Activated T-cell treated with anti-CD3 and anti-CD28 coated beads, Interleukin-2, amount 50 U/mL, for 24 hours (primary cell): ENCODE results near the gene ANXA3.
"Not testable (repeated sequence)": the region's sequence is repeated elsewhere in the genome, so short reads cannot be mapped to it uniquely, and the experiment has no call there.

Source experiments
- DNase-seq: peaks from one replicate; pipeline ENCODE4 v3.0.0-alpha.2; 2020
- H3K27ac Mint-ChIP-seq: 2 replicates; pipeline ENCODE4 v1.8.0; 2020; ENCODE audit warnings: mild to moderate bottlenecking, mixed read lengths
- H3K27me3 Mint-ChIP-seq: 2 replicates; pipeline ENCODE4 v1.8.0; 2020; ENCODE audit warnings: mixed read lengths
- H3K36me3 Mint-ChIP-seq: 2 replicates; pipeline ENCODE4 v1.8.0; 2020; ENCODE audit warnings: low read depth, mixed read lengths
- H3K4me1 Mint-ChIP-seq: 2 replicates; pipeline ENCODE4 v1.8.0; 2020; ENCODE audit warnings: low read depth, mixed read lengths
- H3K4me3 Mint-ChIP-seq: 2 replicates; pipeline ENCODE4 v1.8.0; 2020; ENCODE audit warnings: mild to moderate bottlenecking, moderate library complexity, mixed read lengths
- H3K9me3 Mint-ChIP-seq: 2 replicates; pipeline ENCODE4 v1.8.0; 2020; ENCODE audit warnings: mixed read lengths

Gene ANXA3

DNA sequence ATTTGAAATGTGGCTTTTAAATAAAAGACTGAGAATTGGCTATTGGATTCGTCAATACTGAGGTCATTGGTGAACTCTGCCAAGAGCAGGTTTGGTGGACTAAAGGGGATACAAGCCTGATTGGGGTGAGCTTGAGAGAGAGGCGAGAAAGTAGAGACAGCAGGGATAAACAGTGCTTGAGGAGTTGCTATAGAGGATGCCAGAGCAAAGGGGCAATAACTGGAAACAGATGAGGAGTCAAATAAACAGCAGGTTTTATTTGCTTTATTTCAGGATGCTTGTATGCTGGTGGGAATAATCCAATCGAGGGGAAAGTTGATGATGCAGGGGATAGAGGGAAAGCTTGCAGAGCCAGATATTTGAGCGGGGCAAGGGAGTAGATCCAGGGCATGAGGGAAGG, 24.0 kb upstream of the ANXA3 start:
- Mint-ChIP-seq H3K9me3 (no peaks in the 10 kb centered on the region), H3K27me3 (peaks cover 4% of the 10 kb centered on the region), H3K36me3 (no peaks in the 10 kb centered on the region), H3K4me3 (no peak overlapping the region), H3K4me1 (no peaks in the 10 kb centered on the region), H3K27ac (no peak overlapping the region)
- no peak for DNase-seq

DNA sequence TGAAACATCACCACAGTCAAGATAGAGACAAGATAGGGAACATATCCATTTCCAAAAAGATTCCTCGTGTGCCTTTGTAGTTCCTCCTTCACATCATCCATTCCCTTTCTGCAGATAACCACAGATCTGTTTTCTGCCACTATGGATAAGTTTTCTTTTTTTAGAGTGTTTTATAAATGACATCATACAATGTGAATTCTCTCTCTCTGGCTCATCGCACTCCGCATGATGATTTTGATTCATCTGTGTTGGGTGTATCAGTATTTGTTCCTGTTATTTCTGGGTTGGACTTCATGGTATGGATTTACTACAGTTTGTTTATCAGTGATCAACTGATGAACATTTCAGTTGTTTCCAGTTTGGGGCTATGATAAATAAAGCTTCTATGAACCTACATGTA, 23.2 kb upstream of the ANXA3 start:
- H3K4me1 Mint-ChIP-seq, result no peaks in the 10 kb centered on the region
- no peaks in the 10 kb centered on the region for H3K9me3 Mint-ChIP-seq
- H3K36me3 Mint-ChIP-seq, result no peaks in the 10 kb centered on the region
- no peak overlapping the region for H3K27ac Mint-ChIP-seq
- H3K4me3 Mint-ChIP-seq, result no peak overlapping the region
- H3K27me3 Mint-ChIP-seq, result peaks cover 4% of the 10 kb centered on the region
- no peak for DNase-seq

- no peaks in the 10 kb centered on the region for H3K9me3 Mint-ChIP-seq
- no peaks in the 10 kb centered on the region for H3K4me1 Mint-ChIP-seq
- DNase-seq, result no peak
- H3K36me3 Mint-ChIP-seq, result no peaks in the 10 kb centered on the region
- H3K27ac Mint-ChIP-seq, result no peak overlapping the region
- H3K27me3 Mint-ChIP-seq, result no peaks in the 10 kb centered on the region
- no peak overlapping the region for H3K4me3 Mint-ChIP-seq
These were observed 21.9 kb upstream of the ANXA3 start for GRCh38 chr4:78529569-78530209.

DNA sequence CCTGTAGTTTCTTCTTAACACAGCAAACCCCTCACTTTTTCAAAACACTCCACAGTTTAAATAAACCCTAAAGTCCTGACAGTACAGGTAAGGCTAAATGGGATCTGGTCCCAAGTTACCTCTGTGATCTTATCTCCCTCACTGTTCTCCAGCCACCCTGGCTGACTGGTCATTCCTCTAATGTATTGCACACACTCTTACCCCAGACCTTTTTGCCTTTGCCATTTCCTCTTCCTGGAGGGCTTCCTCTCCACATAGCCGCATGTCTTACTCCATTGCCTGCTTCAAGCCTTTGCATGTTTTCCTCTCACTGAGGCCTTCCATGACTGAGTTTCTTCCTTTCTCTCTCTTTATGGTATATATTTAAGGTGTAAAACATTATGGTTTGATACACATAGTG, 19.5 kb upstream of the ANXA3 start:
- DNase-seq, result no peak
- H3K27ac Mint-ChIP-seq, result no peak overlapping the region
- H3K27me3 Mint-ChIP-seq, result peaks cover 4% of the 10 kb centered on the region
- no peak overlapping the region for H3K4me3 Mint-ChIP-seq
- no peaks in the 10 kb centered on the region for H3K4me1 Mint-ChIP-seq
- H3K9me3 Mint-ChIP-seq, result no peaks in the 10 kb centered on the region
- H3K36me3 Mint-ChIP-seq, result no peaks in the 10 kb centered on the region

- Mint-ChIP-seq H3K9me3 (no peaks in the 10 kb centered on the region), H3K27ac (no peak overlapping the region), H3K27me3 (peaks cover 10% of the 10 kb centered on the region), H3K4me1 (no peaks in the 10 kb centered on the region), H3K36me3 (no peaks in the 10 kb centered on the region), H3K4me3 (no peak overlapping the region)
- DNase-seq, result no peak
These were observed 17.7 kb upstream of the ANXA3 start for GRCh38 chr4:78533854-78534253.

GRCh38 chr4:78534286-78534955, 17.1 kb upstream of the ANXA3 start:
- H3K4me3 Mint-ChIP-seq, result no peak overlapping the region
- peaks cover 13% of the 10 kb centered on the region for H3K27me3 Mint-ChIP-seq
- no peaks in the 10 kb centered on the region for H3K9me3 Mint-ChIP-seq

DNA sequence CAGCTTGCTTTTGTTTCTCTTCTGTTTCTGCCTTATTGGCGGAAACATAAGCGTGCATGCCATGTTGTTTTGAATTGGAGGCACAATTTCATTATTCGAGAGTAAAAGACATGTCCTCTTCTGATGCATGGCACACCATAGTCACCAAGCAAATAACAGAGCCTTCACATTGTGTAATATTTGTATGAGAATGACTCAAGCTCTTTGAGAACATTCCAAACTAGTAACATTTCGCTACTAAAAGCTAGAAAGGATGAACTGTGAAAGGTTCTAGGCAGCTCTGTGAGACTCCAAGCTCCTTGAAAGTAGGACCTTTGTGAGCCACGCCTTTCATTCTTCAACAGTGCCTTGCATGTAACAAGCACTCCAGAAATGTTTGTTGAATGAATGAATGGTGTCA, 9.2 kb upstream of the ANXA3 start:
- H3K9me3 Mint-ChIP-seq, result no peaks in the 10 kb centered on the region
- H3K4me3 Mint-ChIP-seq, result no peak overlapping the region
- no peak overlapping the region for H3K27ac Mint-ChIP-seq
- DNase-seq, result no peak
- peaks cover 20% of the 10 kb centered on the region for H3K27me3 Mint-ChIP-seq
- H3K4me1 Mint-ChIP-seq, result peaks cover 9% of the 10 kb centered on the region
- H3K36me3 Mint-ChIP-seq, result no peaks in the 10 kb centered on the region

More at GRCh38 chr4:78534286-78534955, 17.1 kb upstream of the ANXA3 start:
- Mint-ChIP-seq H3K4me1 (no peaks in the 10 kb centered on the region), H3K36me3 (no peaks in the 10 kb centered on the region), H3K27ac (no peak overlapping the region)
- DNase-seq, result no peak

GRCh38 chr4:78543424-78544125, 8.0 kb upstream of the ANXA3 start:
- Mint-ChIP-seq H3K4me1 (peaks cover 9% of the 10 kb centered on the region), H3K9me3 (no peaks in the 10 kb centered on the region), H3K27ac (peak overlapping the region; percentile 20), H3K27me3 (peaks cover 16% of the 10 kb centered on the region), H3K36me3 (no peaks in the 10 kb centered on the region), H3K4me3 (no peak overlapping the region)
- DNase-seq, result no peak

- Mint-ChIP-seq H3K27ac (no peak overlapping the region), H3K9me3 (no peaks in the 10 kb centered on the region), H3K4me1 (peaks cover 9% of the 10 kb centered on the region), H3K27me3 (peaks cover 14% of the 10 kb centered on the region), H3K36me3 (no peaks in the 10 kb centered on the region), H3K4me3 (no peak overlapping the region)
- no peak for DNase-seq
These were observed 6.9 kb upstream of the ANXA3 start for GRCh38 chr4:78544678-78545077.

GRCh38 chr4:78545275-78546246, 6.0 kb upstream of the ANXA3 start:
- no peaks in the 10 kb centered on the region for H3K36me3 Mint-ChIP-seq
- peaks cover 19% of the 10 kb centered on the region for H3K27me3 Mint-ChIP-seq
- no peak for DNase-seq
- H3K4me1 Mint-ChIP-seq, result peaks cover 9% of the 10 kb centered on the region
- H3K9me3 Mint-ChIP-seq, result no peaks in the 10 kb centered on the region
- no peak overlapping the region for H3K27ac Mint-ChIP-seq
- no peak overlapping the region for H3K4me3 Mint-ChIP-seq

DNA sequence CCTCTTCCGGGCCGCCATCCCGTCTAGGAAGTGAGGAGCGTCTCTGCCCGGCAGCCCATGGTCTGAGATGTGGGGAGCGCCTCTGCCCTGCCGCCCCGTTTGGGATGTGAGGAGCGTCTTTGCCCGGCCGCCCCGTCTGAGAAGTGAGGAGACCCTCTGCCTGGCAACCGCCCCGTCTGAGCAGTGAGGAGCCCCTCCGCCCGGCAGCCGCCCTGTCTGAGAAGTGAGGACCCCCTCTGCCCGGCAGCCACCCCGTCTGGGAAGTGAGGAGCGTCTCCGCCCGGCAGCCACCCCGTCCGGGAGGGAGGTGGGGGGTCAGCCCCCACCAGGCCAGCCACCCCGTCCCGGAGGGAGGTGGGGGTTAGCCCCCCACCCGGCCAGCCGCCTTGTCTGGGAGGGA, 3.7 kb upstream of the ANXA3 start:
- not testable (repeated sequence) for H3K27ac Mint-ChIP-seq, DNase-seq, H3K9me3 Mint-ChIP-seq, H3K36me3 Mint-ChIP-seq, H3K4me3 Mint-ChIP-seq
- H3K27me3 Mint-ChIP-seq, result peaks cover 31% of the 10 kb centered on the region
- peaks cover 18% of the 10 kb centered on the region for H3K4me1 Mint-ChIP-seq

DNA sequence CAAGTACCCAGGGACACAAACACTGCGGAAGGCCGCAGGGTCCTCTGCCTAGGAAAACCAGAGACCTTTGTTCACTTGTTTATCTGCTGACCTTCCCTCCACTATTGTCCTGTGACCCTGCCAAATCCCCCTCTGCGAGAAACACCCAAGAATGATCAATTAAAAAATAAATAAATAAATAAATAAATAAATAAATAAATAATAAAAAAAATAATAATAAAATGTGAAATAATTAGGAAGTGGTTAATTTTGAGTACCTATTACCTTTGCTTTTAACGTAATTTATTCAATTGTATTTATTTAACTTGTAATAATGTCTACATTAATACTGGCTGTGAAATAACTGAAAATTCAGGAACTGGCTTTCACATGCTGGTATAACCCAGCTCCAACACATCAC, 2.7 kb upstream of the ANXA3 start:
- H3K36me3 Mint-ChIP-seq, DNase-seq, H3K27ac Mint-ChIP-seq, H3K4me1 Mint-ChIP-seq, H3K4me3 Mint-ChIP-seq, H3K9me3 Mint-ChIP-seq: not testable (repeated sequence)
- H3K27me3 Mint-ChIP-seq, result peaks cover 41% of the 10 kb centered on the region

- no peak for DNase-seq
- Mint-ChIP-seq H3K4me3 (no peak overlapping the region), H3K9me3 (no peaks in the 10 kb centered on the region), H3K4me1 (peaks cover 9% of the 10 kb centered on the region), H3K36me3 (no peaks in the 10 kb centered on the region), H3K27me3 (peaks cover 42% of the 10 kb centered on the region), H3K27ac (no peak overlapping the region)
These were observed 946 bp downstream of the ANXA3 start for GRCh38 chr4:78552389-78553042.

DNA sequence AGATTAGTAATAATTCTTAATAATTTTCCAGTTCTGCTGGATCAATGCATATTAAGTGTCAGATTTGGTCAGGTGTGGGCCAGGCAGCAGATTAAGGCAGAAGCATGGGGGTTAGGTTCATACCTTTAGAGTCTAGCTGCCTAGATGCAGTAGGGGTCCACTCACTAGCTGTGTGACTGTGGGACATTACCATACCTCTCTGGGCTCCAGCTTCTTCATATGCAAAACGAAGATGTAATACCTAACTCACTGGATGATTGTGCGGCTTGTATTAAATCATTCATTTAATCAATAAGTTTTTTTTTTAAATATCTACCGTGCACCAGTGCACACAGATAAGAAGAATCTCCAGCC, 1.4 kb downstream of the ANXA3 start:
- Mint-ChIP-seq H3K27me3 (peaks cover 42% of the 10 kb centered on the region), H3K27ac (no peak overlapping the region), H3K36me3 (no peaks in the 10 kb centered on the region), H3K9me3 (no peaks in the 10 kb centered on the region), H3K4me1 (peaks cover 9% of the 10 kb centered on the region), H3K4me3 (no peak overlapping the region)
- DNase-seq, result no peak
